ENCODE measurements around the gene CCDC85C.

DNA sequence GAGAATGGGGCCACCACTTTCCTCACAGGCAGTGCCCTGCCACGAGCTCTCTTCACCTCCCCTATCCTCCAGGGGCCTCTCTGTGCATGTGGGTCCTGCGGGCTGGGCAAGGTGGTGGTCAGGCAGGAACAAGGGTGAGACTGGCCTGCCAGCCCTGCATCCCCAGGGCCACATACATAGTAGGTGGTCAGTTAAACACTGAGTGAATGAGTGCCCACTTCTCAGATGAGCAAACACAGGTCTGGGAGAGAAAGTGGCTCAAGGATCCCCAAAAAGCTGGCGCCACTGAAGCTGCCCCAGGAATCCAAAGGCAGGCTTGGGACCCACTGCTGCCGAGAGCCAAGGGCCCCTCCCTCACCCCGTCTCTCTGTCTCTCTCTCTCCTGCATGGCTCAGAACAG, 71.7 kb downstream of the CCDC85C start:
- TF ChIP-seq, protein P1, sequence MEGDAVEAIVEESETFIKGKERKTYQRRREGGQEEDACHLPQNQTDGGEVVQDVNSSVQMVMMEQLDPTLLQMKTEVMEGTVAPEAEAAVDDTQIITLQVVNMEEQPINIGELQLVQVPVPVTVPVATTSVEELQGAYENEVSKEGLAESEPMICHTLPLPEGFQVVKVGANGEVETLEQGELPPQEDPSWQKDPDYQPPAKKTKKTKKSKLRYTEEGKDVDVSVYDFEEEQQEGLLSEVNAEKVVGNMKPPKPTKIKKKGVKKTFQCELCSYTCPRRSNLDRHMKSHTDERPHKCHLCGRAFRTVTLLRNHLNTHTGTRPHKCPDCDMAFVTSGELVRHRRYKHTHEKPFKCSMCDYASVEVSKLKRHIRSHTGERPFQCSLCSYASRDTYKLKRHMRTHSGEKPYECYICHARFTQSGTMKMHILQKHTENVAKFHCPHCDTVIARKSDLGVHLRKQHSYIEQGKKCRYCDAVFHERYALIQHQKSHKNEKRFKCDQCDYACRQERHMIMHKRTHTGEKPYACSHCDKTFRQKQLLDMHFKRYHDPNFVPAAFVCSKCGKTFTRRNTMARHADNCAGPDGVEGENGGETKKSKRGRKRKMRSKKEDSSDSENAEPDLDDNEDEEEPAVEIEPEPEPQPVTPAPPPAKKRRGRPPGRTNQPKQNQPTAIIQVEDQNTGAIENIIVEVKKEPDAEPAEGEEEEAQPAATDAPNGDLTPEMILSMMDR (IDR thresholded peaks at IDR 0.05; ENCODE audit: low read depth, low read length, missing input control), result no peak
- TF ChIP-seq GABPA (IDR thresholded peaks at IDR 0.05 in 1 of 2, conservative IDR thresholded peaks at IDR 0.05 in 1 of 2), result no peak
- no peak for TF ChIP-seq JUND (IDR thresholded peaks at IDR 0.05)
- TF ChIP-seq, protein P2, sequence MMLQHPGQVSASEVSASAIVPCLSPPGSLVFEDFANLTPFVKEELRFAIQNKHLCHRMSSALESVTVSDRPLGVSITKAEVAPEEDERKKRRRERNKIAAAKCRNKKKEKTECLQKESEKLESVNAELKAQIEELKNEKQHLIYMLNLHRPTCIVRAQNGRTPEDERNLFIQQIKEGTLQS (IDR thresholded peaks at IDR 0.05), result no peak
- TF ChIP-seq, protein P3, sequence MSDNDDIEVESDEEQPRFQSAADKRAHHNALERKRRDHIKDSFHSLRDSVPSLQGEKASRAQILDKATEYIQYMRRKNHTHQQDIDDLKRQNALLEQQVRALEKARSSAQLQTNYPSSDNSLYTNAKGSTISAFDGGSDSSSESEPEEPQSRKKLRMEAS (IDR thresholded peaks at IDR 0.05), result no peak
- TF ChIP-seq FOXA1 (IDR thresholded peaks at IDR 0.05), result no peak
- TF ChIP-seq, protein P4, sequence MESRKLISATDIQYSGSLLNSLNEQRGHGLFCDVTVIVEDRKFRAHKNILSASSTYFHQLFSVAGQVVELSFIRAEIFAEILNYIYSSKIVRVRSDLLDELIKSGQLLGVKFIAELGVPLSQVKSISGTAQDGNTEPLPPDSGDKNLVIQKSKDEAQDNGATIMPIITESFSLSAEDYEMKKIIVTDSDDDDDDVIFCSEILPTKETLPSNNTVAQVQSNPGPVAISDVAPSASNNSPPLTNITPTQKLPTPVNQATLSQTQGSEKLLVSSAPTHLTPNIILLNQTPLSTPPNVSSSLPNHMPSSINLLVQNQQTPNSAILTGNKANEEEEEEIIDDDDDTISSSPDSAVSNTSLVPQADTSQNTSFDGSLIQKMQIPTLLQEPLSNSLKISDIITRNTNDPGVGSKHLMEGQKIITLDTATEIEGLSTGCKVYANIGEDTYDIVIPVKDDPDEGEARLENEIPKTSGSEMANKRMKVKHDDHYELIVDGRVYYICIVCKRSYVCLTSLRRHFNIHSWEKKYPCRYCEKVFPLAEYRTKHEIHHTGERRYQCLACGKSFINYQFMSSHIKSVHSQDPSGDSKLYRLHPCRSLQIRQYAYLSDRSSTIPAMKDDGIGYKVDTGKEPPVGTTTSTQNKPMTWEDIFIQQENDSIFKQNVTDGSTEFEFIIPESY (IDR thresholded peaks at IDR 0.05), result no peak
- TF ChIP-seq YY1 (IDR thresholded peaks at IDR 0.05), result no peak
- TF ChIP-seq RAD21 (IDR thresholded peaks at IDR 0.05), result no peak
- TF ChIP-seq TAF1 (conservative IDR thresholded peaks at IDR 0.05), result no peak
- TF ChIP-seq SP1 (IDR thresholded peaks at IDR 0.05), result no peak
- no peak for TF ChIP-seq EGR1 (IDR thresholded peaks at IDR 0.05; ENCODE audit: low read depth in 2 of 2)
- TF ChIP-seq, protein P5, sequence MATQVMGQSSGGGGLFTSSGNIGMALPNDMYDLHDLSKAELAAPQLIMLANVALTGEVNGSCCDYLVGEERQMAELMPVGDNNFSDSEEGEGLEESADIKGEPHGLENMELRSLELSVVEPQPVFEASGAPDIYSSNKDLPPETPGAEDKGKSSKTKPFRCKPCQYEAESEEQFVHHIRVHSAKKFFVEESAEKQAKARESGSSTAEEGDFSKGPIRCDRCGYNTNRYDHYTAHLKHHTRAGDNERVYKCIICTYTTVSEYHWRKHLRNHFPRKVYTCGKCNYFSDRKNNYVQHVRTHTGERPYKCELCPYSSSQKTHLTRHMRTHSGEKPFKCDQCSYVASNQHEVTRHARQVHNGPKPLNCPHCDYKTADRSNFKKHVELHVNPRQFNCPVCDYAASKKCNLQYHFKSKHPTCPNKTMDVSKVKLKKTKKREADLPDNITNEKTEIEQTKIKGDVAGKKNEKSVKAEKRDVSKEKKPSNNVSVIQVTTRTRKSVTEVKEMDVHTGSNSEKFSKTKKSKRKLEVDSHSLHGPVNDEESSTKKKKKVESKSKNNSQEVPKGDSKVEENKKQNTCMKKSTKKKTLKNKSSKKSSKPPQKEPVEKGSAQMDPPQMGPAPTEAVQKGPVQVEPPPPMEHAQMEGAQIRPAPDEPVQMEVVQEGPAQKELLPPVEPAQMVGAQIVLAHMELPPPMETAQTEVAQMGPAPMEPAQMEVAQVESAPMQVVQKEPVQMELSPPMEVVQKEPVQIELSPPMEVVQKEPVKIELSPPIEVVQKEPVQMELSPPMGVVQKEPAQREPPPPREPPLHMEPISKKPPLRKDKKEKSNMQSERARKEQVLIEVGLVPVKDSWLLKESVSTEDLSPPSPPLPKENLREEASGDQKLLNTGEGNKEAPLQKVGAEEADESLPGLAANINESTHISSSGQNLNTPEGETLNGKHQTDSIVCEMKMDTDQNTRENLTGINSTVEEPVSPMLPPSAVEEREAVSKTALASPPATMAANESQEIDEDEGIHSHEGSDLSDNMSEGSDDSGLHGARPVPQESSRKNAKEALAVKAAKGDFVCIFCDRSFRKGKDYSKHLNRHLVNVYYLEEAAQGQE (IDR thresholded peaks at IDR 0.05), result no peak
- TF ChIP-seq RXRA (IDR thresholded peaks at IDR 0.05), result no peak

Measured in liver (tissue), 3 donors.